Epithelial cell of esophagus (primary cell): Measurements from ENCODE around the gene SIRT4.

Experiments used
- DNase-seq: peaks from one replicate; pipeline ENCODE4 v3.0.0; 2010; ENCODE audit warnings: low read depth
- H3K4me3 ChIP-seq: 2 replicates; pipeline ENCODE4 v1.5.1; 2011; ENCODE audit warnings: mild to moderate bottlenecking, low read length, control low read depth
- TF ChIP-seq, protein P1 (sequence below): IDR thresholded peaks from 2 replicates; pipeline ENCODE4 v1.5.1; 2011; ENCODE audit warnings: low read depth, mild to moderate bottlenecking, low read length, control low read depth, inconsistent platforms; ENCODE audit not compliant: insufficient read depth; ENCODE audit errors: missing control alignments

Gene SIRT4

DNA sequence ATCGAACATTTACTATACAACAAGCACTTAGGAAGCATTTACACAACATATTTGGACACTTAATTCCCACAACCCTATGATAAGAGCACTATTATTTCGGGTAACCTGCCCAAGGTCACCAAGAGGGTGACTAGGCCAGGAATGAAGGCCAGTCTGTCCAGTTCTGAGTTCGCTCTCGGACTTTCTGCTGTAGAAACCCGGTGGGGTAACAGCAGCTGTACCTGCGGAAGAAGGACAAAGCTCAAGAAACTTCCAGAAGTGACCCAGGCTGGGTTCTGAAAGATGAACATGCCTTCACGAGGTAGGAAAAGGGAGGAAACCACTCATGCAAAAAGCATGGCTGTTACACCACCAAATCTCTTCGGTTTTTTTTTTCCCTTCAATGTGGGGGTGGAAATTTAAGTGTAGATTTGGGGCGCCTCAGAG lies 14.7 kb downstream of the SIRT4 start:
- peak; percentile 34 for DNase-seq
- peak overlapping the region; percentile 62 for H3K4me3 ChIP-seq
- TF ChIP-seq, protein P1, sequence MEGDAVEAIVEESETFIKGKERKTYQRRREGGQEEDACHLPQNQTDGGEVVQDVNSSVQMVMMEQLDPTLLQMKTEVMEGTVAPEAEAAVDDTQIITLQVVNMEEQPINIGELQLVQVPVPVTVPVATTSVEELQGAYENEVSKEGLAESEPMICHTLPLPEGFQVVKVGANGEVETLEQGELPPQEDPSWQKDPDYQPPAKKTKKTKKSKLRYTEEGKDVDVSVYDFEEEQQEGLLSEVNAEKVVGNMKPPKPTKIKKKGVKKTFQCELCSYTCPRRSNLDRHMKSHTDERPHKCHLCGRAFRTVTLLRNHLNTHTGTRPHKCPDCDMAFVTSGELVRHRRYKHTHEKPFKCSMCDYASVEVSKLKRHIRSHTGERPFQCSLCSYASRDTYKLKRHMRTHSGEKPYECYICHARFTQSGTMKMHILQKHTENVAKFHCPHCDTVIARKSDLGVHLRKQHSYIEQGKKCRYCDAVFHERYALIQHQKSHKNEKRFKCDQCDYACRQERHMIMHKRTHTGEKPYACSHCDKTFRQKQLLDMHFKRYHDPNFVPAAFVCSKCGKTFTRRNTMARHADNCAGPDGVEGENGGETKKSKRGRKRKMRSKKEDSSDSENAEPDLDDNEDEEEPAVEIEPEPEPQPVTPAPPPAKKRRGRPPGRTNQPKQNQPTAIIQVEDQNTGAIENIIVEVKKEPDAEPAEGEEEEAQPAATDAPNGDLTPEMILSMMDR, result no peak

DNA sequence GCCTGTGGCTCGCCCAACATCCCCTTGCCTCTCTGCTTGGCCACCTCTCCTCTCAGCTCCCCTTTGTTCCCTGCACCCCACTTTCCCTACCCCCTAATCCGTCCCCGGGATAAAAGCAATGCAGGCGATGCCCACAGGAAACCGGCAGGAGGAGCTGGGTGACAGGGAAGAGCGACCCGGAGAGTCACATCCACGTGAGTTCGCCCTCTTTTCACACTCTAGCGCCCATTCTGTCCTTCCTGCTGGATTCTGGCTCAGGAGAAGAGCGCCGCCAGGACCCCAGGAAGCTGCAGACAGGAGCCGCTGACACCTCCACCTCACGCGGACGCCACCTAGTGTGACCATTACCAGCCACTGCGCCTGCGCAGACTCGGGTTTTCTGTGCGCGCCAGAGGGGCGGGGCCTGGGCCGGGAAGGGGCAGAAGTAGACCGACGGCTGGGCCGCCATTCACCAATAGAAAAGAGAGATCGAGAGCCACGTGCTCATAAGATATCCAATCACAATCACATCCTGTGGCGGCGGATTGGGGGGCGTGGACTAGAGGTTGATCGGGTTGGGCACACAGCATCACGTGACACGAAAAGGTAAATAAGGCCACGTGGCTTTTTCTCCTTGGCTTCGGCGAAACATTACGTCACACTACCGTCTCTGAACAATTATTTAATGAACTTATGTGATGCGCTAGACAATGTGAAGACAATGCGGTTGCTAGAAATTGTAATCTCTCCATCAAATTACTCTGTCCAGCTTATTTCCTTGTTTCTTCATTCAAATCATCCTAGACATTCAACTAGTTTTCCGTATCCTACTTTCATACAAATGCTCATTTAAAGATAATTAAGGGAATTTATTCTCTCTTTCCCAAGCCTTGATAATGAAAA lies 15.3 kb downstream of the SIRT4 start:
- DNase-seq, result peak; percentile 100
- H3K4me3 ChIP-seq, result peak overlapping the region; percentile 62
- TF ChIP-seq, protein P1, result peak; percentile 76

DNA sequence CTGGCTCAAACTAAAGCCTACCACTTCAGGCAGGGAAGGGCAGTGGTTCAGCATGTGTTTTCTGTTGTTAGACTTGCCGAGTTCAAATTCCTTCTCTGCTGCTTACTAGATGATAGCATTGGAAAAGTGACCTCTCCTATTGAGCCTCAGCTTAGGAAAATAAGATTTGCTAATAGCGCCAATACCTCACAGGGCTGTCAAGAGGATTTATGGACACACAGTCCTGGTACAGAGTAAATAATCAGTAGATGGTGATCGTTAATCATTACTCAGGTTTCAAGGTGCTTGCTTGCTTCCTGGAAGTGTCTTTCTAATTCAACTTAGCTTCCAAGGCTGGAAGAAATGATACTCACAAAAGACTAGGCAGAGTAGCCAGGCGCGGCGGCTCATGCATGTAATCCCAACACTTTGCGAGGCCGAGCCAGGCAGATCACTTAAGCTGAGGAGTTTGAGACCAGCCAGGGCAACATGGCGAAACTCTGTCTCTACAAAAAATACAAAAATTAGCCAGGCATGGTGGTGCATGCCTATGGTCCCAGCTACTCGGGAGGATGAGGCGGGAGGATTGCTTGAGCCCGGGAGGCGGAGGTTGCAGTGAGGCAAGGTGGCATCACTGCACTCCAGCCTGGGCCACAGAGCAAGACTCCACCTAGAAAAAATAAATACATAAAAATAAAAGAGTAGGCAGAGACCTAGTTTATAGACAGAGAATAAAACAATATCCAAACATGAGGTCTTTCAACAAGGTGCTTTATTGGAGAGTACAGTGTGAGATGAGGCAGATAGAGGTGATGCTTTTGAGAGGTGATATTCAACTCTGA lies 19.5 kb downstream of the SIRT4 start:
- TF ChIP-seq, protein P1, result no peak
- DNase-seq, result no peak
- no peak overlapping the region for H3K4me3 ChIP-seq

DNA sequence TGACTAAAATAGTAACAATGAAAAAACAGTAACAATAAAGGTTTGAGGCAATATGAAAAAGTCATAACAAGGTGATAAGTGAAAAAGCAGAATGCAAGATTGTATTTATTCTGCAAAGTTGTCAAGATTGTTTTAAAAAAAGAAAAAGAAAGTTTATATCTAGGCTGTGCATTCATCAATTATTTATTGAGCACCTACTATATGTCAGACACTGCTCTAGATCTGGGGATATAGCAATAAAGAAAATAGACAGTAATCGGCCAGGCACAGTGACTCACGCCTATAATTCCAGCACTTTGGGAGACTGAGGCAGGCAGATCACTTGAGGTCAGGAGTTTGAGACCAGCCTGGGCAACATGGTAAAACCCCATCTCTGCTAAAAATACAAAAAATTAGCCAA lies 21.7 kb downstream of the SIRT4 start:
- DNase-seq, result no peak
- TF ChIP-seq, protein P1, result no peak
- H3K4me3 ChIP-seq, result no peak overlapping the region

DNA sequence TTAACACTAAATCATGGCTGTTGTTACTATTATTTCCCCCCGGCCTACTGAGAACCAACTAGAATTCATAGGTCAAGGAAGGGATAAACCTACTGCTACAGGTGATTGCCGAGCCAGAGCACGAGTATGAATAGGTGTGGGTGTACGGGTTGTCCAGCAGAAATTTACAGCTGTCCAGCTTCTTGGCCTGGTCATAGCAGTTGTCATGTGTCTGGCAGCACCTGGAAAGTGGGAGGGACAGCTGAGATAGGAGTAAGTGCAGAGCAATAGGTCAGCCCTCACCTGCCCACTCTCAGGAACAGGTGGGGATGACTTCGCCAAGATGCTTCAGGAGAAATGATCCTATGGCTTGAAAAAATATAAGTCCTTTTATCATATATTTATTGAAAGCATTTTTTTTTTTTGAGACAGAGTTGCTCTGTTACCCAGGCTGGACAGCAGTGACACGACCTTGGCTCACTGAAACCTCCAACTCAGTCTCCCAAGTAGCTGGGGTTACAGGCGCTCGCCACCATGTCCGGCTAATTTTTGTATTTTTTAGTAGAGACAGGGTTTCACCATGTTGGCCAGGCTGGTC lies 22.8 kb downstream of the SIRT4 start:
- DNase-seq, result no peak
- H3K4me3 ChIP-seq, result no peak overlapping the region
- TF ChIP-seq, protein P1, result no peak

DNA sequence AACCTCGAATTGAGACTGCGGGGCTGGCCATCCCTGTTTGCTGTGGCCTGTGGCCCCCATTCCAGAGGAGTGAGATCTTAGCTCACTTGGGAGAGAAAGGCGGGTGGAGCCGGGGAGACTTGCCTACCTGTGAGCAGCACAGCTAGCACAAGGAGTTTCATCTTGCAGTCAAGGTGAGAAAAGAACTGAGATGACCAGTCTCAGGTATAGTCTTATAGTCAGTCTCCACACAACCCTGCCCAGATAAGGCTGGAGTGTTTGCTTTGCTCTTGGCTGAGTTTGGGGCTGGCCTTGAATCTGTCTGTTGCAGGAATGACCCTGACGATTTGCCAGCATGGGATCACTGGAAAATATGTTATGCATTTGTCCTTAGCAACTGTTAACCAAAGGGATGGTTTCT lies 25.5 kb downstream of the SIRT4 start, which contains the start of gene PLA2G1B:
Gene PLA2G1B (minus strand): TSS at position 187 of the 400 bp plus-strand sequence. CDS start 26 bp downstream, at position 161.
- H3K4me3 ChIP-seq, result no peak within 1 kb of the TSS
- DNase-seq, result no peak
- TF ChIP-seq, protein P1, result no peak
